Fibroblast of pulmonary artery (primary cell): ENCODE measurements around the gene METTL1.

Experiments used
- DNase-seq: peaks from one replicate; pipeline ENCODE4 v3.0.0-alpha.2; 2010; ENCODE audit warnings: low read depth
- H3K4me3 ChIP-seq: replicated peaks from 2 replicates; pipeline ENCODE4 v1.5.1; 2011; ENCODE audit warnings: low read depth, mild to moderate bottlenecking, control low read depth, low read length, moderate library complexity
- TF ChIP-seq, protein P1 (sequence below): IDR thresholded peaks from 2 replicates; pipeline ENCODE4 v1.5.1; 2011; ENCODE audit warnings: mild to moderate bottlenecking, control low read depth, low read length, inconsistent platforms; ENCODE audit errors: missing control alignments

METTL1 gene

DNA sequence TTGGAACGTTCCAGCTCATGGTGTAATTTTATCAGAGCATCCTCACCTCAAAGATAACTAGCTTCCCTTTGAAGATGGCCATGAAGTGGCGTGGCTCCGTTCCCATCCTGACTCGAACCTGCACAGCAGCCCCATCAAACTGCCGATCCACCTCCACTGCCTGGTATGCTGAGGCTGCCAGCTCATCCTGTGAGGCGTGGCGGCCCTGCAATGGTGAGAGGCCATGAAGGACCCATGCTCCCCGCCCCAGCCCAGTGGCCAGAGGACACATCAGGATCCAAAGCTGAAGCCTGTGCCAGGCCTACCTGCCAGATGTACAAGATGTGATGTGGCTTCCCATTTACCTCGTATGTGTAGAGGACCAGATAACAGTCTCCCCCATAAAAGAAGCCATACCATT, 35.4 kb upstream of the METTL1 start:
- H3K4me3 ChIP-seq: no peak overlapping the region
- TF ChIP-seq, protein P1, sequence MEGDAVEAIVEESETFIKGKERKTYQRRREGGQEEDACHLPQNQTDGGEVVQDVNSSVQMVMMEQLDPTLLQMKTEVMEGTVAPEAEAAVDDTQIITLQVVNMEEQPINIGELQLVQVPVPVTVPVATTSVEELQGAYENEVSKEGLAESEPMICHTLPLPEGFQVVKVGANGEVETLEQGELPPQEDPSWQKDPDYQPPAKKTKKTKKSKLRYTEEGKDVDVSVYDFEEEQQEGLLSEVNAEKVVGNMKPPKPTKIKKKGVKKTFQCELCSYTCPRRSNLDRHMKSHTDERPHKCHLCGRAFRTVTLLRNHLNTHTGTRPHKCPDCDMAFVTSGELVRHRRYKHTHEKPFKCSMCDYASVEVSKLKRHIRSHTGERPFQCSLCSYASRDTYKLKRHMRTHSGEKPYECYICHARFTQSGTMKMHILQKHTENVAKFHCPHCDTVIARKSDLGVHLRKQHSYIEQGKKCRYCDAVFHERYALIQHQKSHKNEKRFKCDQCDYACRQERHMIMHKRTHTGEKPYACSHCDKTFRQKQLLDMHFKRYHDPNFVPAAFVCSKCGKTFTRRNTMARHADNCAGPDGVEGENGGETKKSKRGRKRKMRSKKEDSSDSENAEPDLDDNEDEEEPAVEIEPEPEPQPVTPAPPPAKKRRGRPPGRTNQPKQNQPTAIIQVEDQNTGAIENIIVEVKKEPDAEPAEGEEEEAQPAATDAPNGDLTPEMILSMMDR: no peak
- DNase-seq: no peak

DNA sequence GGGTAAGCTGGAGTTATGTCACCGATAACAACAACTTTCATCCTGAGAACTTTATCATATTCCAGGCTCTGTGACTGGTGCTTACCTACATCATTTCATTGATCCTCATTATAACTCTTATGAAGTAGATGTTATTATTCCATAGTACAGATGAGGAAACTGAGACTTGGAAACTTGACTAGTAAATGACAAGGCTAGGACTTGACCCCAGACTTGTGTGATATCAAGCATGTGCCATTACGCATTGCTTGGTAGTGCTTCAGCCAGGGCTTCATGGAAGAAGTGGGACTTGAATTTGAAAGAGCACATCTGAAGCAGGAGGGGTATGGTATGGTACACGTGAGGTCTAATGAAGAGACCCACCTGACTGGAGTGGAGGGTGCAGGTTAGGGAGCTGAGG, 34.8 kb upstream of the METTL1 start:
- TF ChIP-seq, protein P1: no peak
- DNase-seq: no peak
- H3K4me3 ChIP-seq: no peak overlapping the region

DNA sequence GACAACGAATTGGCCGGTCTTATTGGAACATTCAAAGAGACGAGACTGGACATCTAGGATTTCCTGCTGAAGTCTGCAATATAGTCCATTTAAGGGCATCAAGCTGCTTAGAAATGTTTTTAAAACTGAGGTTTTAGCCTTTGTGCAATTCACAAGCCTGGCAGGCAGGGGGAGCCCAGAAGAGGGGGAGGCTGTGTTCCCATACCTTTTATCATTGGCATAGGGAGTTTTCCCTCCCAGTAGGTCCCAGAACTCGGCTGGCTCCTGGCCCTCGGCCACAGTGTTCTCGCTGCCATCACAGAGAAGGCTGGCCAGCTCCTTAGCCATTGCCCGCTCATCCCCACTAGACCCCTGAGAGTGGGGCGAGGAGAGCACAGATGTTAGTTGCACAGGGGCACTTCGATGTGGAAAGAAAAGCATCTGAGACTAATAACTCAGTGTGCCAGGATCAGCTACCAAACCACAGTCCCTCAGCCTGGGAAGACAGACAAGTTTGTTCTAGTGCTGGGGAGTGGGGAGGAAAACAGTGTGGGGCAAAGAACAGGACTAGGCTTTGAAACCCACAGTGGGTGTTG, 31.5 kb upstream of the METTL1 start:
- peak; percentile 69 for DNase-seq
- TF ChIP-seq, protein P1: peak; percentile 85
- H3K4me3 ChIP-seq: no peak overlapping the region

DNA sequence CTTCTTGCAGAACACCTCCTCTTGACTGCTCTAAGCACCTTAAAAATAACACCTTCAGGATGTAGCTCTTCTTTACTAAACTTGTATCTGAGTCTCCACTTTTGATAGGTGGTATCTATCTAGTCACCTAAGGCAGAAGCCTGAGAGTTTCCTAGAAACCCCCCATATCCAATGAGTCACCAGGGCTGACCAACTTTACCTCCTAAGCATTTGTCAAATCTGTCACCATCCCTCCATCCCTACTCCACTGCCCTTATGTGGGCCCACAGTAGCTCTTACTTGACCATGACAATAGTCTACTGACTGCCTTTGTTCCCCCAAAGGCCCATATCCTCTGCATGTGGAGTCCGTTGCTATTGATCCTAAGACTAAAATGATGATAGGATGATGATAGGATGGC, 30.7 kb upstream of the METTL1 start:
- TF ChIP-seq, protein P1: no peak
- no peak overlapping the region for H3K4me3 ChIP-seq
- DNase-seq: no peak

DNA sequence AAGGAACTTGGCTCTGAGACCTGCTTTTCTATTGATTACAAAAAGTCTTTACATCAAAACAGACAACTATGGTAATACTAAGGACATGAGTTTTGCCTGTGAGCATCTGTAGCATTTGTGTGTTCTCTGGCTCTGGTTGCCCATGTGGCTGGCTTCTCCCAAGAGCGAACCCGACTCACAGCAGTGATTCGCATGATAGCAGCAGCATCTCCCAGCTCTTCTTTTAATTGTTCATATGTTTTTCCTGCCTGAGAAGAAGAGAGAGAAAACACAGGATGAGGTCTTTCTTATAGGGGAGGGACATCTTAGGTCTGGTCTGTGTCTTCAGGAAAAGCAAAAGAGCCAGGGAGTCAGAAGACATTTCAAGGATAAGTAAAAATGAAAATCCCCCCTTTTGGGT, 29.1 kb upstream of the METTL1 start:
- TF ChIP-seq, protein P1: no peak
- no peak overlapping the region for H3K4me3 ChIP-seq
- no peak for DNase-seq

DNA sequence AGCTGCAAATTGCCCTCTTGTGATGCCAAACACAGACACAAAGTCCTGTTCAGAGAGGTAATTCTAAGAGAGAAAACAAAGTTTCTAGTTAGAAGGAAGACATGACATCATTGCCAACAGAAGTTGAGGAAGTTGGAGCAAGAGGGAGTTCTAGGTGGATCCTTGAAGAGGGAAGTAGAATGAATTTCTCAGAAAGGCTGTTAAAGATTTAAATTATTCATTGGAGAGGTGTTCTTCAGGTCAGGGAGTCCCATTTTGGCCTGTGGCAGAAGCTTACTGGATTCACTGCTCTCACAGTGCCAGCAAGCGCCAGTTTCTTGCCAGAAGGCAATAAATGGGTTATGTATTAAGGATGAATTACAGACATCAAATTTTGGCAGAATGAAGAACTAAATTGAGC, 26.0 kb upstream of the METTL1 start:
- no peak overlapping the region for H3K4me3 ChIP-seq
- DNase-seq: no peak
- TF ChIP-seq, protein P1: no peak

DNA sequence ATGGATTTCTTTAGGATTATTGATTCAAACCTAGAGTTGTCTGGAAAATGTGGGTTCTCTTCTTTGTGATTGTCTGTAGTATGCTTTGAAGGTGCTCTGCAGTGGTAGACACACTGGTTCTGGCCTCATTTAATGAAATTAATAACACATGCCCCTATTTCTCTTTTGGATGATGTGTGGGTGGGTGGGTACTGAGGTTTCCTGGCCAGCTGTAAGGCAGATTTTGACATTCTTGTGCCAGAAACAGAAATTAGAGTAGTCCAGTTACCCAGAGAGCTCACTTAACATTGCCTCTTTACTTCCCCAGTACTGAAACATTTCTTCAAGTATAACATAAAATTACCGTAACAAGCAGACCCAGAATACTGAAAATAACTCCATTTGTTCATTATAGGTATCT, 25.1 kb upstream of the METTL1 start:
- no peak for DNase-seq
- TF ChIP-seq, protein P1: no peak
- H3K4me3 ChIP-seq: no peak overlapping the region
